Panc1 (cell line): ENCODE results near the gene SLC30A1. TPM values are rescaled to one million over a fixed set of nuclear protein-coding genes. Genes with fewer than 3 reads are reported as not detected.

Source experiments
- ATAC-seq: fragments of 200-7000 bp; cut with Tn5 transposase; 2 replicates; pipeline ENCODE4 v1.9.1; 2020; ENCODE audit warnings: mild to moderate bottlenecking, moderate library complexity
- BruUV-seq: library from RNA; stranded (reverse); fragments of 400-500 nt; replicated peaks from 2 replicates; lab custom pipeline; 2021; lab: Mats Ljungman, UMichigan
- CTCF ChIA-PET: fragments of 300-600 bp; sonication (Branson Sonifier 250); formaldehyde crosslinking; loops from one replicate; lab custom pipeline; 2022; ENCODE audit warnings: antibody characterized with exemption; lab: Charles Lee
- POLR2A ChIA-PET: fragments of 300-600 bp; sonication (Branson Sonifier 250); formaldehyde crosslinking; loops from one replicate; lab custom pipeline; 2022; ENCODE audit warnings: antibody characterized with exemption; lab: Charles Lee
- DNase-seq: peaks from one replicate; pipeline ENCODE4 v3.0.0-alpha.2; 2010; ENCODE audit warnings: low read depth, low spot score
- H3K27ac ChIP-seq: 2 replicates; pipeline ENCODE4 v1.5.1; 2011; ENCODE audit warnings: mild to moderate bottlenecking, low read length, inconsistent platforms
- H3K27me3 ChIP-seq: fragments of 200-500 bp; sonication (Bioruptor generic); 2 replicates; pipeline ENCODE4 v1.6.0; 2014; ENCODE audit warnings: low read length, inconsistent platforms; ENCODE audit not compliant: control insufficient read depth, insufficient read depth
- H3K36me3 ChIP-seq: fragments of 200-500 bp; sonication (Bioruptor generic); 2 replicates; pipeline ENCODE4 v1.5.1; 2014; ENCODE audit warnings: inconsistent platforms, mild to moderate bottlenecking, low read length, moderate library complexity; ENCODE audit not compliant: control insufficient read depth, insufficient read depth
- H3K4me1 ChIP-seq: 2 replicates; pipeline ENCODE4 v1.5.1; 2011; ENCODE audit warnings: inconsistent platforms, mild to moderate bottlenecking, low read length, moderate library complexity; ENCODE audit not compliant: control insufficient read depth, insufficient read depth
- H3K4me3 ChIP-seq, 2 experiments: 2 replicates each; pipeline ENCODE4 v1.5.1; 2011 to 2012; ENCODE audit warnings: low read depth in 2 of 2, low read length in 2 of 2, mild to moderate bottlenecking in 2 of 2, inconsistent platforms in 1 of 2, moderate library complexity in 1 of 2
- H3K9me3 ChIP-seq: fragments of 200-500 bp; sonication (Bioruptor generic); 2 replicates; pipeline ENCODE4 v1.5.1; 2014; ENCODE audit warnings: low read depth, mild to moderate bottlenecking, inconsistent platforms, low read length, moderate library complexity; ENCODE audit not compliant: control insufficient read depth, insufficient read depth
- POLR2AphosphoS5 ChIP-seq: IDR thresholded peaks from 2 replicates; pipeline ENCODE4 v1.6.1; 2012; ENCODE audit warnings: mild to moderate bottlenecking, low read depth, low read length, moderate library complexity
- SIN3A ChIP-seq: IDR thresholded peaks from 2 replicates; pipeline ENCODE4 v1.6.1; 2012; ENCODE audit warnings: low read depth, mild to moderate bottlenecking, low read length, moderate library complexity, borderline replicate concordance; ENCODE audit not compliant: insufficient read depth
- TCF7L2 ChIP-seq: IDR thresholded peaks from 2 replicates; pipeline ENCODE4 v1.6.1; 2011; ENCODE audit warnings: mild to moderate bottlenecking, low read depth, low read length, inconsistent platforms
- in situ Hi-C: cut with HindIII; loops from 2 replicates; pipeline ENCODE4 v1.10.0; 2016; ENCODE audit warnings: low sequenced_read_pairs, low pct_unique_long_range_greater_than_20kb
- intact Hi-C: fragments of 100-400 bp; cut with micrococcal nuclease; formaldehyde crosslinking; loops from one replicate; pipeline ENCODE4 v1.10.0; 2022; ENCODE audit not compliant: unreplicated experiment
- total RNA-seq: library from RNA; stranded (reverse); gene quantifications from one replicate; pipeline ENCODE4 v1.2.1, GENCODE V29; 2021; ENCODE audit not compliant: unreplicated experiment
- TF ChIP-seq, protein P1 (sequence below), 2 experiments: IDR thresholded peaks; 2 replicates each; pipeline ENCODE4 v1.6.1; 2011 to 2012; ENCODE audit warnings: low read depth in 2 of 2, control low read depth in 1 of 2, low read length in 1 of 2, mild to moderate bottlenecking in 1 of 2, moderate library complexity in 1 of 2; ENCODE audit not compliant: insufficient read depth in 1 of 2
- TF ChIP-seq, protein P2 (sequence below): fragments of 450-650 bp; IDR thresholded peaks from 2 replicates; pipeline ENCODE4 v1.5.1; 2017; ENCODE audit warnings: mild to moderate bottlenecking

The SLC30A1 gene
- total RNA-seq, 1 experiment from 2014 or later = 34.5 TPM

DNA sequence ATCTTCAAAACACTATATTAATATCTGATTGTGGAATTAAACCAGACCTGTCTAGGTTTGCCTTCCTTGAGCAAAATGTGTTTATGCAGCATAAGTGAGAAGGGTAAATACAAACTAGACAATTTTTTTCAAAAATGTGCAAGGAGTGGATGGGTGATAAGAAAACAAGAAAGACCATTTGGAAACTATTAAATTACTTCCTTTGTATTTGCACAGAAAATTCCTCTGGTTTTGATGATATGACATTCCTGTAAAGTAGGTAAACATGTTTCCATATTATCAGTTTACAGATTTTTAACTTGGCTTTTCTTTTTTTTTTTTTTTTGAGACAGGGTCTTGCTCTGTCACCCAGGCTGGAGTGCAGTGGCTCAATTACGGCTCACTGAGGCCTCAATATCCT lies 24.8 kb upstream of the SLC30A1 start:
- ATAC-seq = no peak
- intact Hi-C loops = no loop called here
- CTCF ChIA-PET = no interaction called here
- BruUV-seq = no TSS peak
- H3K4me3 ChIP-seq = no peak overlapping the region
- POLR2A ChIA-PET = interaction anchor here (0.6 kb wide), 1 partner anchor 23 kb away, joined by 3 read pairs; no protein-coding TSS in a partner anchor
- TF ChIP-seq, protein P1, sequence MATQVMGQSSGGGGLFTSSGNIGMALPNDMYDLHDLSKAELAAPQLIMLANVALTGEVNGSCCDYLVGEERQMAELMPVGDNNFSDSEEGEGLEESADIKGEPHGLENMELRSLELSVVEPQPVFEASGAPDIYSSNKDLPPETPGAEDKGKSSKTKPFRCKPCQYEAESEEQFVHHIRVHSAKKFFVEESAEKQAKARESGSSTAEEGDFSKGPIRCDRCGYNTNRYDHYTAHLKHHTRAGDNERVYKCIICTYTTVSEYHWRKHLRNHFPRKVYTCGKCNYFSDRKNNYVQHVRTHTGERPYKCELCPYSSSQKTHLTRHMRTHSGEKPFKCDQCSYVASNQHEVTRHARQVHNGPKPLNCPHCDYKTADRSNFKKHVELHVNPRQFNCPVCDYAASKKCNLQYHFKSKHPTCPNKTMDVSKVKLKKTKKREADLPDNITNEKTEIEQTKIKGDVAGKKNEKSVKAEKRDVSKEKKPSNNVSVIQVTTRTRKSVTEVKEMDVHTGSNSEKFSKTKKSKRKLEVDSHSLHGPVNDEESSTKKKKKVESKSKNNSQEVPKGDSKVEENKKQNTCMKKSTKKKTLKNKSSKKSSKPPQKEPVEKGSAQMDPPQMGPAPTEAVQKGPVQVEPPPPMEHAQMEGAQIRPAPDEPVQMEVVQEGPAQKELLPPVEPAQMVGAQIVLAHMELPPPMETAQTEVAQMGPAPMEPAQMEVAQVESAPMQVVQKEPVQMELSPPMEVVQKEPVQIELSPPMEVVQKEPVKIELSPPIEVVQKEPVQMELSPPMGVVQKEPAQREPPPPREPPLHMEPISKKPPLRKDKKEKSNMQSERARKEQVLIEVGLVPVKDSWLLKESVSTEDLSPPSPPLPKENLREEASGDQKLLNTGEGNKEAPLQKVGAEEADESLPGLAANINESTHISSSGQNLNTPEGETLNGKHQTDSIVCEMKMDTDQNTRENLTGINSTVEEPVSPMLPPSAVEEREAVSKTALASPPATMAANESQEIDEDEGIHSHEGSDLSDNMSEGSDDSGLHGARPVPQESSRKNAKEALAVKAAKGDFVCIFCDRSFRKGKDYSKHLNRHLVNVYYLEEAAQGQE (IDR thresholded peaks at IDR 0.05; ENCODE audit: insufficient read depth in 1 of 2, low read depth in 2 of 2, low read length in 1 of 2) = no peak
- no peak for TF ChIP-seq TCF7L2
- peaks cover 4% of the 10 kb centered on the region for H3K4me1 ChIP-seq
- DNase-seq = no peak
- no peaks in the 10 kb centered on the region for H3K27me3 ChIP-seq
- H3K9me3 ChIP-seq = no peaks in the 10 kb centered on the region
- no peaks in the 10 kb centered on the region for H3K36me3 ChIP-seq
- no peak overlapping the region for H3K27ac ChIP-seq
- in situ Hi-C loops = no loop called here

DNA sequence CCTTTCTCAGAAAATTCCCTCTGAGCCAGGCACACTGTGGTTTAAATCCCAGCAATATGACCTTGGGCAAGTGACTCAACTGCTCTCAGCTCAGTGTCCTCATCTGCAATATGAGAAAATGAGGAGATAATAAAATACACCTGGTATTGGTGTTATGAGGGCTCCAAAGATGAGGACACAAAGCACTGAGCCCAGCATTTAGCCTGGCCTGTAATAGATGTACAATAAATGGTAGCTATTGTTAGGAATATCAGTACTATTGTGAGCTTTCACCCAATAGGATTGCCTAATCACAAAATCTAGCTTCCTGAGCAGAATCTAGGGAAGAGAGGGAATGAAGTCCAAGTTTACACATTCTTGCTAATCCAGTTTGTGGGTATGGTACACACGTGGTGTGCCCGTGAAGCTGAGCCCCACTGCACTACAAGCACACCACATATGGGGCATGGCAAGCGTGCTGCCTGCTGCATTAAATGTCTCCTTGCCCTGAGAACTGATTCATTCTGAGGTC lies 24.3 kb upstream of the SLC30A1 start:
- Histone ChIP-seq H3K4me1 (peaks cover 4% of the 10 kb centered on the region), H3K27ac (no peak overlapping the region)
- BruUV-seq = no TSS peak

More for the DNA sequence above, 24.3 kb upstream of the SLC30A1 start:
- ChIA-PET CTCF (no interaction called here), POLR2A (interaction anchor here (0.6 kb wide), 2 partner anchors 23 to 888 kb away, joined by 3 to 6 read pairs; no protein-coding TSS in a partner anchor)
- in situ Hi-C loops = no loop called here
- H3K9me3 ChIP-seq = no peaks in the 10 kb centered on the region
- DNase-seq (no peak), ATAC-seq (no peak; the same call in 1 of the 2 replicates)
- H3K36me3 ChIP-seq = no peaks in the 10 kb centered on the region
- no peaks in the 10 kb centered on the region for H3K27me3 ChIP-seq
- intact Hi-C loops = no loop called here
- H3K4me3 ChIP-seq = no peak overlapping the region
- no peak for TF ChIP-seq POLR2AphosphoS5
- no peak for TF ChIP-seq SIN3A
- TF ChIP-seq TCF7L2 = no peak
- TF ChIP-seq, protein P1 (IDR thresholded peaks at IDR 0.05; ENCODE audit: insufficient read depth in 1 of 2, low read depth in 2 of 2, low read length in 1 of 2) = no peak
- TF ChIP-seq, protein P2, sequence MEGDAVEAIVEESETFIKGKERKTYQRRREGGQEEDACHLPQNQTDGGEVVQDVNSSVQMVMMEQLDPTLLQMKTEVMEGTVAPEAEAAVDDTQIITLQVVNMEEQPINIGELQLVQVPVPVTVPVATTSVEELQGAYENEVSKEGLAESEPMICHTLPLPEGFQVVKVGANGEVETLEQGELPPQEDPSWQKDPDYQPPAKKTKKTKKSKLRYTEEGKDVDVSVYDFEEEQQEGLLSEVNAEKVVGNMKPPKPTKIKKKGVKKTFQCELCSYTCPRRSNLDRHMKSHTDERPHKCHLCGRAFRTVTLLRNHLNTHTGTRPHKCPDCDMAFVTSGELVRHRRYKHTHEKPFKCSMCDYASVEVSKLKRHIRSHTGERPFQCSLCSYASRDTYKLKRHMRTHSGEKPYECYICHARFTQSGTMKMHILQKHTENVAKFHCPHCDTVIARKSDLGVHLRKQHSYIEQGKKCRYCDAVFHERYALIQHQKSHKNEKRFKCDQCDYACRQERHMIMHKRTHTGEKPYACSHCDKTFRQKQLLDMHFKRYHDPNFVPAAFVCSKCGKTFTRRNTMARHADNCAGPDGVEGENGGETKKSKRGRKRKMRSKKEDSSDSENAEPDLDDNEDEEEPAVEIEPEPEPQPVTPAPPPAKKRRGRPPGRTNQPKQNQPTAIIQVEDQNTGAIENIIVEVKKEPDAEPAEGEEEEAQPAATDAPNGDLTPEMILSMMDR = no peak
